ENCODE results near the gene RFX5.

DNA sequence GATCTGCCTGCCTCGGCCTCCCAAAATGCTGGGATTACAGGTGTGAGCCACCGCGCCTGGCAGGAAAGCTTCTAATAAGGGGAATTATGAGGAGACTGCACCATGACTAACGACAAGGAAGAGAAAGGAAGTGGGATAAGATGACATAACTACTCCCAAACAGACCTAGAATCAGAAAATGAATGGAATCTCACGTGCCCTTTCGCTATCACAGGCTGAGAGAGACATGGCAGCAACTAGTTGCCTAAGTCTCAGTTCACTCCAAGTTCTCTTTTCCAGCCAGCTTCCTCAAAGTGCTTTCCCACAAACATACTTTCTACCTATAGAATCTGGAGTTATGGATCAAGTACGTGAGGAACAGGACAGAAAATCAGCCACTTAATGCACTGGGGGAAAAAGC is 21.8 kb downstream of the RFX5 start:
- no peak for TF ChIP-seq POLR2A (IDR thresholded peaks at IDR 0.05)
- TF ChIP-seq CTCF (IDR thresholded peaks at IDR 0.05) = no peak
